NB4 (cell line): ENCODE measurements around the gene TMC7.

Source experiments
- MYC ChIP-seq: IDR thresholded peaks from 2 replicates; pipeline ENCODE4 v1.6.1; 2011; ENCODE audit warnings: low read depth, low read length
- POLR2A ChIP-seq: IDR thresholded peaks from 2 replicates; pipeline ENCODE4 v1.6.1; 2011; ENCODE audit warnings: mild to moderate bottlenecking; ENCODE audit not compliant: insufficient read length; ENCODE audit errors: extremely low read depth
- TF ChIP-seq, protein P1 (sequence below): IDR thresholded peaks from one replicate; pipeline ENCODE4 v1.5.1; 2012; ENCODE audit warnings: low read depth, low read length

DNA sequence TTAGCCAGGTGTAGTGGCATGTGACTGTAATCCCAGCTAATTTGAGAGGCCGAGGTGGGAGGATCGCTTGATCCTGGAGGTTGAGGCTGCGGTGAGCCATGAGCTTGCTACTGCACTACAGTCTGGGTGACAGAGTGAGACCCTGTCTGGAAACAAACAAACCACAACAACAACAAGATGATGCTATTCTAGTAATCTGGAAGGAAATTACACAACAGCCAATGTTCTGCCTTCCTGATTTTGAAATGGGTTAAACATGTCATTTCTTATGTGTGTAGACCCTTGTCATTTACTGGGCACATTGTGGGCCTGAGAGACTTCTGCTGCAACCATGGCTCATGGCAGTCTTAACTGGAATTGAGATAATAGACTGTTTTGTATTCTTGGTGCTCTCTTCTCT, 89.6 kb downstream of the TMC7 start:
- TF ChIP-seq, protein P1, sequence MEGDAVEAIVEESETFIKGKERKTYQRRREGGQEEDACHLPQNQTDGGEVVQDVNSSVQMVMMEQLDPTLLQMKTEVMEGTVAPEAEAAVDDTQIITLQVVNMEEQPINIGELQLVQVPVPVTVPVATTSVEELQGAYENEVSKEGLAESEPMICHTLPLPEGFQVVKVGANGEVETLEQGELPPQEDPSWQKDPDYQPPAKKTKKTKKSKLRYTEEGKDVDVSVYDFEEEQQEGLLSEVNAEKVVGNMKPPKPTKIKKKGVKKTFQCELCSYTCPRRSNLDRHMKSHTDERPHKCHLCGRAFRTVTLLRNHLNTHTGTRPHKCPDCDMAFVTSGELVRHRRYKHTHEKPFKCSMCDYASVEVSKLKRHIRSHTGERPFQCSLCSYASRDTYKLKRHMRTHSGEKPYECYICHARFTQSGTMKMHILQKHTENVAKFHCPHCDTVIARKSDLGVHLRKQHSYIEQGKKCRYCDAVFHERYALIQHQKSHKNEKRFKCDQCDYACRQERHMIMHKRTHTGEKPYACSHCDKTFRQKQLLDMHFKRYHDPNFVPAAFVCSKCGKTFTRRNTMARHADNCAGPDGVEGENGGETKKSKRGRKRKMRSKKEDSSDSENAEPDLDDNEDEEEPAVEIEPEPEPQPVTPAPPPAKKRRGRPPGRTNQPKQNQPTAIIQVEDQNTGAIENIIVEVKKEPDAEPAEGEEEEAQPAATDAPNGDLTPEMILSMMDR, result no peak
- TF ChIP-seq MYC (no peak), POLR2A (no peak)
